AG09309 (cell line): Measurements from ENCODE around the gene ZBTB18.

Experiments
- DNase-seq: peaks from one replicate; pipeline ENCODE4 v3.0.0-alpha.2; 2010; ENCODE audit warnings: low read depth
- H3K4me3 ChIP-seq: 2 replicates; pipeline ENCODE4 v1.5.1; 2011; ENCODE audit warnings: mild to moderate bottlenecking, low read depth, low read length, moderate library complexity; ENCODE audit not compliant: control insufficient read depth
- TF ChIP-seq, protein P1 (sequence below): IDR thresholded peaks from 2 replicates; pipeline ENCODE4 v1.5.1; 2011; ENCODE audit warnings: mild to moderate bottlenecking, low read depth, low read length, inconsistent platforms; ENCODE audit not compliant: insufficient read depth, control insufficient read depth; ENCODE audit errors: missing control alignments

The ZBTB18 gene

DNA sequence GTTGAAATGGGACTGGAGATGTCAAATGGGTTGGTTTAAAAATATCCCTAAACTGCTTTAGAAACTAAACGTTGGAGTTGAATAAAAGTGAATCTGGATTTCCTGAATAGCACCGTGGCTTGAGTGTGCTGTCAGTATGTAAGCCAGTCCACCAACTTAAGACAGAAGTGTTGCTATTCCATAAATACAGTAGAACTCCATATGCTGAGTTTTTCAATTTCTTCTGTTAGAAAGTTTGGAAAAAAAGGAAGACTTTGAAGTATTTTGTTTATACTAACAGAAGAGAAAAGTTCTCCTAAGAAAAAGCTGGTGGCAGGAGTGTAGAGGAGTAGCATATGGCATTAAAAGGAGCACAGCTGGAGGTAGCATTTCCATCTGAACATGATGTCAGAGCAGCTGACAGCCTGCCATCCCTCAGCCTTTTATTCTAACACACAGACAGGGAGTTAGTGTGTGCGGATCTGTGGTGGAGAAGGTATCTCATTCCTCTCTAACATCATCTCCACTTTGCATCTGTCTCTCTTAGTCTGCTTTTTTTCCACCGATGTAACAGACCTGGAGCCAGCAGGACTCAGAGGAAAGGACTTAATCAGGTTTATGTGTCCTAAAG, at the start of gene ZBTB18:
TSS of gene ZBTB18 (plus strand) at position 449 of the 610 bp plus-strand sequence. CDS start at position 598, 149 bp downstream.
- TF ChIP-seq, protein P1, sequence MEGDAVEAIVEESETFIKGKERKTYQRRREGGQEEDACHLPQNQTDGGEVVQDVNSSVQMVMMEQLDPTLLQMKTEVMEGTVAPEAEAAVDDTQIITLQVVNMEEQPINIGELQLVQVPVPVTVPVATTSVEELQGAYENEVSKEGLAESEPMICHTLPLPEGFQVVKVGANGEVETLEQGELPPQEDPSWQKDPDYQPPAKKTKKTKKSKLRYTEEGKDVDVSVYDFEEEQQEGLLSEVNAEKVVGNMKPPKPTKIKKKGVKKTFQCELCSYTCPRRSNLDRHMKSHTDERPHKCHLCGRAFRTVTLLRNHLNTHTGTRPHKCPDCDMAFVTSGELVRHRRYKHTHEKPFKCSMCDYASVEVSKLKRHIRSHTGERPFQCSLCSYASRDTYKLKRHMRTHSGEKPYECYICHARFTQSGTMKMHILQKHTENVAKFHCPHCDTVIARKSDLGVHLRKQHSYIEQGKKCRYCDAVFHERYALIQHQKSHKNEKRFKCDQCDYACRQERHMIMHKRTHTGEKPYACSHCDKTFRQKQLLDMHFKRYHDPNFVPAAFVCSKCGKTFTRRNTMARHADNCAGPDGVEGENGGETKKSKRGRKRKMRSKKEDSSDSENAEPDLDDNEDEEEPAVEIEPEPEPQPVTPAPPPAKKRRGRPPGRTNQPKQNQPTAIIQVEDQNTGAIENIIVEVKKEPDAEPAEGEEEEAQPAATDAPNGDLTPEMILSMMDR = no peak
- no peak for DNase-seq
- peak within 1 kb of the TSS; percentile 83 for H3K4me3 ChIP-seq

DNA sequence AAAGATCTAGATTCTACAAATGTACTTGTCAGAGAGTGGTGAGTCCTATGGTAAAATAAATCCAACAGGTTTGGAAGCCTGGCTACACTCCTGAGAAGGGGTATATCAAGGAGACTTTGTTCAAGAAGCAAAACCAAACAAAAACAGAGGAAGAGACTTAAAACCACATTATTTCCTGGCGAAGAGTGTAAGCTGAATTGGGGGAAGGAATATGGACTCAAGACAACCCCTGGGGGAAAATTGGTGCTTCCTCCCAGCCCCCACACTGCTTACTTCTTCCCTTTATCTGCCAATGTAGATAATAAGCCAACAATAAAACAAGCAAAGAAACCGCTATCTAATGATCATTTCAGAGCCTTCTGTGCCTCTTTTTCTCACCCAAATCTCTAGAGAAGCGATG, 48.4 kb upstream of the ZBTB18 start:
- DNase-seq = no peak
- TF ChIP-seq, protein P1 = no peak
- H3K4me3 ChIP-seq = no peak overlapping the region

DNA sequence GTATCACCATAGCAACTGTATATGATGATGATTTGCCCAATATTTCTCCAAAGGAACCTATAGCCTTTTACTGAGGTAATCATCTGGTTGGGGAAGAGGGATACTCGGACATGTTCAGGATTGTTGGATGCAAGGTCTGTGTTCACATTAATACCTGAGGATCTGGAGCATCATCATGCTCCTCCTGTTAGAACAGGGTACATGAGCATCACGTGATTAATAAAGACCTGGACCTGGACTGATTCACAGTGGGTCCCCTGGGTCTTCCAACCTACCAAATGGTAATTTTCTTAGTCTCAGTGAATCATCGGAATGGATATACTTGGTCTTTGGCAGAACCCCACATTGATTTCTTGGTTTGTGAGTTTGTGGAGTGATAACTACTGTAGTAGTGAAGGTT, 45.6 kb upstream of the ZBTB18 start:
- DNase-seq = no peak
- TF ChIP-seq, protein P1 = no peak
- H3K4me3 ChIP-seq = no peak overlapping the region

DNA sequence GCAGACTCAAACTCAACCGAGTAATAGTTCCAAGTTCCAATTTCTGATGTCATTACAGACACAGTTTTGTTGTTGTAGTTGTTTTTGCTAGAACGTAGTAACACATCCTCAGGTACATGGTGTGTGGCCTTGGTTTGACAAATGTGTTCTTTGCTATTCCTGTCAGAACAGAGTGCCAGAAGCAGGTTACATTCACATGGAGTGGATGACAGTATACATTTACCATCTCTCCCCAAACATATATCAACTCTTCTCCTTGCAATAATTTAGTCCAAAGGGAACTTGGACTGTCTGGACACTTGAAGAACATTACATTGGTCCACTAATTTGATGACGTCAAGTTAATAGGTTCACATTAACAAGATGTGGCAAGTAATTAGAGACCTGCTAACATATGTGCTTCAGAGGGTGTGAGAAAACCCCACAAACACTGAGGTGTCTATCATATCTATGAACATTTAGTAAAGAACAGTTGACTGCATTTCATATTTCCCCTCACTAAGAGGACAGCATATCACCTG, 44.6 kb upstream of the ZBTB18 start:
- TF ChIP-seq, protein P1 = no peak
- no peak overlapping the region for H3K4me3 ChIP-seq
- DNase-seq = no peak

DNA sequence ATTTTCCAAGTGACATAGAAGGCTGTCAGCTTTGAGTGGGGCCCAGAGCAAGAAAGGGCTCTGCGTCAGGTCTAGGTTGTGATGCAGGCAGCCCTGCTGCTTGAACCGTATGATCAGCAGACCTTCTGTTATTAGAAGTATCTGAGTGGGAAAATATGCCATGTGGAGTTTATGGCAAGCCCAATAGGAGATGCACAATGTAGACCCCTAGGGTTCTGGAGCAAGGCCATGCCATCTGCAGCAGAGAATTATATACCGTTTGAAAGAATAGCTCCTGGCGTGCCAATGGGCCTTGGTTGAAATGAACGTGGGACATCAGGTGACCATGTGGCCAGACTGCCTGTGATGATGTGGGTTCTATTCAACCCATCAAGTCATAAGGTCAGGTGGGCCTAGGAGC, 44.1 kb upstream of the ZBTB18 start:
- TF ChIP-seq, protein P1 = no peak
- no peak overlapping the region for H3K4me3 ChIP-seq
- DNase-seq = no peak

DNA sequence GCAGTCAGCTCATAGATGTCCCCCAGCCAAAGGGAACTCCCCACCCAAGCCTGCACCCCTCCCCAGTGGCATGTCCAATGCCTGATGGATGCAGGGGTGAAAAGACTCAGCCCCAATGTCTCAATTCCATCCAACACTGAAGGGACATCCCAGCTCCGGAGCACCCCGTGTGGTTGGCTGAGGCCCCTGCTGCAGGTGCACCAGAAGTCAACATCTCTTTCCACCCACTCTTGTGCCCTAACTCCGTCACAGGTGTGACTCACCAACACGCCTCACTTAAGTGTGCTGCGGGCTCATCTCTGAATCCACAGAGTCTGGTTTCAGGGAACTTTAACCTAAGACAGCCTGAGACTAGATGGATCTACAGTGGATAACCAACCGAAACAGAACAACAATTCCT, 40.9 kb upstream of the ZBTB18 start:
- H3K4me3 ChIP-seq = no peak overlapping the region
- TF ChIP-seq, protein P1 = no peak
- DNase-seq = no peak

DNA sequence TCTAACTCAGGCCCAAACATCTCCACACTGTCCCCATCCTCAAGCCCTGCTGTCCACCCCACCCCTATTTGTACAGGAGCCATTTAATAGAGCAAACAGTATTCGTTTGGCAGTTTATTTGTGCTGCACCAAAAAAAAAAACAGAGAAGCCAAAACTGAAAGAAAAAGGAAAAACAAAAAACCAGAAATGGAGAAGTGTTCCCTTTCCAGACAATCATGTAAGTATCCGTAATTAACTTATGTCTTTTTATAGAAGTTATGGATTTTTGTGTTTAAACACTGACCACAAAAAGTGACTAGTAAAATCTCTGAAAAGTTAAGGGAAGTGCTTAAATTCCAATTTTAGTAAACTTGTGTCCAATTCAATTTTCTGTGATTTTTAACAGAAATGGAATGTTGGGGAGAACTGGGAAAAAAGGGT, 40.4 kb upstream of the ZBTB18 start:
- H3K4me3 ChIP-seq = no peak overlapping the region
- TF ChIP-seq, protein P1 = no peak
- no peak for DNase-seq
